GM15510 (cell line): ENCODE measurements around the gene PIGC.

ENCODE experiments used
- POLR2A ChIP-seq: IDR thresholded peaks from 3 replicates; pipeline ENCODE4 v1.6.1; 2011; ENCODE audit warnings: borderline replicate concordance; ENCODE audit not compliant: insufficient read length; ENCODE audit errors: extremely low read depth

The PIGC gene

GRCh38 chr1:172421974-172422604, 21.8 kb downstream of the PIGC start:
- TF ChIP-seq POLR2A: no peak

- TF ChIP-seq POLR2A: no peak
Observed at GRCh38 chr1:172420385-172420784, 23.5 kb downstream of the PIGC start, which contains the start of gene C1orf105. Gene C1orf105, plus strand, starts transcription at chr1:172420685. Its CDS starts 201 bp downstream, at chr1:172420886.

- TF ChIP-seq POLR2A: no peak
Observed at GRCh38 chr1:172417557-172417956, 26.3 kb downstream of the PIGC start.

- no peak for TF ChIP-seq POLR2A
Observed at GRCh38 chr1:172416496-172417035, 27.3 kb downstream of the PIGC start.

GRCh38 chr1:172414331-172414730, 29.5 kb downstream of the PIGC start:
- TF ChIP-seq POLR2A: no peak

GRCh38 chr1:172411791-172412338, 32.0 kb downstream of the PIGC start:
- TF ChIP-seq POLR2A: no peak

- no peak for TF ChIP-seq POLR2A
Observed at GRCh38 chr1:172410027-172410426, 33.8 kb downstream of the PIGC start.

- TF ChIP-seq POLR2A: no peak
Observed at GRCh38 chr1:172408958-172409357, 34.9 kb downstream of the PIGC start.

- TF ChIP-seq POLR2A: no peak
Observed at GRCh38 chr1:172406968-172407367, 36.9 kb downstream of the PIGC start.

- no peak for TF ChIP-seq POLR2A
Observed at GRCh38 chr1:172405912-172406311, 38.0 kb downstream of the PIGC start.

GRCh38 chr1:172404121-172404520, 39.7 kb downstream of the PIGC start:
- no peak for TF ChIP-seq POLR2A

- no peak for TF ChIP-seq POLR2A
Observed at GRCh38 chr1:172402878-172403569, 40.8 kb downstream of the PIGC start.

GRCh38 chr1:172401892-172402291, 42.0 kb downstream of the PIGC start:
- no peak for TF ChIP-seq POLR2A

- no peak for TF ChIP-seq POLR2A
Observed at GRCh38 chr1:172401477-172401876, 42.4 kb downstream of the PIGC start.

- TF ChIP-seq POLR2A: no peak
Observed at GRCh38 chr1:172400722-172401105, 43.2 kb downstream of the PIGC start.
